Hepatocyte (in vitro differentiated cells): ENCODE results near the gene ADH5.
"Not testable (repeated sequence)": the region's sequence is repeated elsewhere in the genome, so short reads cannot be mapped to it uniquely, and the experiment has no call there.

Source experiments
- EZH2 ChIP-seq: fragments of 200-600 bp; sonication (generic); IDR thresholded peaks from 2 replicates; pipeline ENCODE4 v1.6.1; 2016; ENCODE audit warnings: antibody characterized with exemption, mild to moderate bottlenecking, borderline replicate concordance
- EZH2phosphoT487 ChIP-seq: fragments of 200-600 bp; sonication (generic); IDR thresholded peaks from one replicate; pipeline ENCODE4 v1.6.1; 2018; ENCODE audit warnings: antibody characterized with exemption, mild to moderate bottlenecking, low read depth, moderate library complexity; ENCODE audit not compliant: unreplicated experiment, severe bottlenecking
- TF ChIP-seq, protein P1 (sequence below): fragments of 200-600 bp; sonication (generic); IDR thresholded peaks from 2 replicates; pipeline ENCODE4 v1.5.1; 2016; ENCODE audit warnings: antibody characterized with exemption, mild to moderate bottlenecking; ENCODE audit not compliant: poor library complexity

- TF ChIP-seq, protein P1, sequence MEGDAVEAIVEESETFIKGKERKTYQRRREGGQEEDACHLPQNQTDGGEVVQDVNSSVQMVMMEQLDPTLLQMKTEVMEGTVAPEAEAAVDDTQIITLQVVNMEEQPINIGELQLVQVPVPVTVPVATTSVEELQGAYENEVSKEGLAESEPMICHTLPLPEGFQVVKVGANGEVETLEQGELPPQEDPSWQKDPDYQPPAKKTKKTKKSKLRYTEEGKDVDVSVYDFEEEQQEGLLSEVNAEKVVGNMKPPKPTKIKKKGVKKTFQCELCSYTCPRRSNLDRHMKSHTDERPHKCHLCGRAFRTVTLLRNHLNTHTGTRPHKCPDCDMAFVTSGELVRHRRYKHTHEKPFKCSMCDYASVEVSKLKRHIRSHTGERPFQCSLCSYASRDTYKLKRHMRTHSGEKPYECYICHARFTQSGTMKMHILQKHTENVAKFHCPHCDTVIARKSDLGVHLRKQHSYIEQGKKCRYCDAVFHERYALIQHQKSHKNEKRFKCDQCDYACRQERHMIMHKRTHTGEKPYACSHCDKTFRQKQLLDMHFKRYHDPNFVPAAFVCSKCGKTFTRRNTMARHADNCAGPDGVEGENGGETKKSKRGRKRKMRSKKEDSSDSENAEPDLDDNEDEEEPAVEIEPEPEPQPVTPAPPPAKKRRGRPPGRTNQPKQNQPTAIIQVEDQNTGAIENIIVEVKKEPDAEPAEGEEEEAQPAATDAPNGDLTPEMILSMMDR, result not testable (repeated sequence)
- TF ChIP-seq EZH2, EZH2phosphoT487: not testable (repeated sequence)
These were observed 7.7 kb downstream of the ADH5 start for GRCh38 chr4:99080869-99081268.
